Measurements from ENCODE around the gene STK32C.
A peak's percentile ranks its signal among the peaks of the same experiment; 100 is the strongest.

STK32C gene

GRCh38 chr10:132232023-132232951 is 75.5 kb downstream of the STK32C start:
- no peak overlapping the region for H3K9ac ChIP-seq (ENCODE audit: low read depth in 1 of 2, low read length in 2 of 2)
- no peaks in the 10 kb centered on the region for H3K36me3 ChIP-seq (ENCODE audit: control insufficient read depth in 2 of 2, insufficient read depth in 2 of 2, low read length in 2 of 2)
- H3K9me3 ChIP-seq (ENCODE audit: control insufficient read depth in 2 of 2, low read length in 2 of 2): no peaks in the 10 kb centered on the region
- H3K4me1 ChIP-seq (ENCODE audit: control insufficient read depth in 2 of 2, insufficient read depth in 2 of 2, low read length in 2 of 2): peaks cover 0 to 3% of the 10 kb centered on the region in 2 donors
- H3K27ac ChIP-seq (ENCODE audit: low read depth in 2 of 2, low read length in 2 of 2): peak overlapping the region in 1 of 2 donors; percentile 4
- no peak overlapping the region for H3K4me3 ChIP-seq (ENCODE audit: low read length in 2 of 2)
- no peaks in the 10 kb centered on the region for H3K27me3 ChIP-seq (ENCODE audit: control insufficient read depth in 2 of 2, insufficient read depth in 2 of 2, low read length in 2 of 2)

DNA sequence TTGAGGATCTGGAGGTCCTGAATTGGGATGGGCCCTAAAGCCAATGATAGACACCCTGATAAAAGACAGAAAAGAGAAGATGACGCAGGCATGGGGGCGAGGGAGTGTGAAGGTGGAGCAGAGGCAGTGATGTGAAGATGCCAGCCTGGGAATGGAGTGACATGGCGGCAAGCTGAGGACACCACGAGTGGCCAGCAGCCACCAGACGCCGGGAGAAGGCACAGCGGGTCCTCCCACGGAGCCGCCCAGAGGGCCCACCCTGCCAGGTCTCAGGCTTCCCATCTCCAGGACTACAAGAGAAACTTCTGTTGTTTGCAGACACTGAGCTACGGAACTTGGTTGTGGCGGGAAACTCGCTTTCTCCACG is 76.1 kb downstream of the STK32C start:
- no peaks in the 10 kb centered on the region for H3K36me3 ChIP-seq (ENCODE audit: control insufficient read depth in 2 of 2, insufficient read depth in 2 of 2, low read length in 2 of 2)
- H3K9ac ChIP-seq (ENCODE audit: low read depth in 1 of 2, low read length in 2 of 2): no peak overlapping the region
- no peaks in the 10 kb centered on the region for H3K9me3 ChIP-seq (ENCODE audit: control insufficient read depth in 2 of 2, low read length in 2 of 2)
- no peaks in the 10 kb centered on the region for H3K27me3 ChIP-seq (ENCODE audit: control insufficient read depth in 2 of 2, insufficient read depth in 2 of 2, low read length in 2 of 2)
- H3K4me3 ChIP-seq (ENCODE audit: low read length in 2 of 2): no peak overlapping the region
- H3K4me1 ChIP-seq (ENCODE audit: control insufficient read depth in 2 of 2, insufficient read depth in 2 of 2, low read length in 2 of 2): peaks cover 0 to 3% of the 10 kb centered on the region in 2 donors
- peak overlapping the region in 1 of 2 donors; percentile 4 for H3K27ac ChIP-seq (ENCODE audit: low read depth in 2 of 2, low read length in 2 of 2)

- H3K9me3 ChIP-seq (ENCODE audit: control insufficient read depth in 2 of 2, low read length in 2 of 2): no peaks in the 10 kb centered on the region
- no peak overlapping the region for H3K4me3 ChIP-seq (ENCODE audit: low read length in 2 of 2)
- H3K27ac ChIP-seq (ENCODE audit: low read depth in 2 of 2, low read length in 2 of 2): no peak overlapping the region
- H3K36me3 ChIP-seq (ENCODE audit: control insufficient read depth in 2 of 2, insufficient read depth in 2 of 2, low read length in 2 of 2): no peaks in the 10 kb centered on the region
- no peak overlapping the region for H3K9ac ChIP-seq (ENCODE audit: low read depth in 1 of 2, low read length in 2 of 2)
- H3K27me3 ChIP-seq (ENCODE audit: control insufficient read depth in 2 of 2, insufficient read depth in 2 of 2, low read length in 2 of 2): no peaks in the 10 kb centered on the region
- H3K4me1 ChIP-seq (ENCODE audit: control insufficient read depth in 2 of 2, insufficient read depth in 2 of 2, low read length in 2 of 2): peaks cover 0 to 3% of the 10 kb centered on the region in 2 donors
These were observed 77.1 kb downstream of the STK32C start for GRCh38 chr10:132230557-132231210.

GRCh38 chr10:132229834-132230556 is 77.8 kb downstream of the STK32C start:
- no peak overlapping the region for H3K9ac ChIP-seq (ENCODE audit: low read depth in 1 of 2, low read length in 2 of 2)
- no peaks in the 10 kb centered on the region for H3K9me3 ChIP-seq (ENCODE audit: control insufficient read depth in 2 of 2, low read length in 2 of 2)
- H3K27ac ChIP-seq (ENCODE audit: low read depth in 2 of 2, low read length in 2 of 2): peak overlapping the region in 1 of 2 donors; percentile 50
- no peaks in the 10 kb centered on the region for H3K27me3 ChIP-seq (ENCODE audit: control insufficient read depth in 2 of 2, insufficient read depth in 2 of 2, low read length in 2 of 2)
- peak overlapping the region; percentile 38 to 53 for H3K4me3 ChIP-seq (ENCODE audit: low read length in 2 of 2)
- H3K36me3 ChIP-seq (ENCODE audit: control insufficient read depth in 2 of 2, insufficient read depth in 2 of 2, low read length in 2 of 2): no peaks in the 10 kb centered on the region
- peaks cover 0 to 3% of the 10 kb centered on the region in 2 donors for H3K4me1 ChIP-seq (ENCODE audit: control insufficient read depth in 2 of 2, insufficient read depth in 2 of 2, low read length in 2 of 2)

DNA sequence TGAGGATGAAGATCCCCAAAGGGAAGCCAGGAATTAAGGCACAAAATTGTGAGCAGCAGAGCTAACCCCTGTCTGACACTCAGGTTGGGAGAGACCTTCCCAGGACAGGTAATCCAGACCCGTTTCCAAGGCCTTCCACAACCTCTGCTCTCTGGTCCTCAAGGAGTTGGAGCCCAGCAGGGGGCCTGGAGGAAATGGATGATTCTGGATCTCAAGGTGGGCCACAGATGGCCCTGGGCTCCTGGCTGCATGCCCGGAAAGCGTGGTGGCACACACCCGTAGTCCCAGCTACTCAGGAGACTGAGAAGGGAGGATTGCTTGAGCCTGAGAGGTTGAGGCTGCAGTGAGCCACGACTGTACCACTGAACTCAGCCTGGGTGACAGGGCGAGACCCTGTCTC is 78.7 kb downstream of the STK32C start:
- Histone ChIP-seq H3K27me3 (ENCODE audit: control insufficient read depth in 2 of 2, insufficient read depth in 2 of 2, low read length in 2 of 2) (no peaks in the 10 kb centered on the region), H3K36me3 (ENCODE audit: control insufficient read depth in 2 of 2, insufficient read depth in 2 of 2, low read length in 2 of 2) (no peaks in the 10 kb centered on the region), H3K27ac (ENCODE audit: low read depth in 2 of 2, low read length in 2 of 2) (no peak overlapping the region), H3K9me3 (ENCODE audit: control insufficient read depth in 2 of 2, low read length in 2 of 2) (no peaks in the 10 kb centered on the region), H3K4me3 (ENCODE audit: low read length in 2 of 2) (no peak overlapping the region), H3K4me1 (ENCODE audit: control insufficient read depth in 2 of 2, insufficient read depth in 2 of 2, low read length in 2 of 2) (peaks cover 0 to 3% of the 10 kb centered on the region in 2 donors), H3K9ac (ENCODE audit: low read depth in 1 of 2, low read length in 2 of 2) (no peak overlapping the region)

- Histone ChIP-seq H3K9ac (ENCODE audit: low read depth in 1 of 2, low read length in 2 of 2) (no peak overlapping the region), H3K9me3 (ENCODE audit: control insufficient read depth in 2 of 2, low read length in 2 of 2) (no peaks in the 10 kb centered on the region)
These were observed 79.1 kb downstream of the STK32C start for GRCh38 chr10:132228616-132229015.

GRCh38 chr10:132227851-132228390 is 79.8 kb downstream of the STK32C start:
- H3K27ac ChIP-seq (ENCODE audit: low read depth in 2 of 2, low read length in 2 of 2): no peak overlapping the region
- H3K9me3 ChIP-seq (ENCODE audit: control insufficient read depth in 2 of 2, low read length in 2 of 2): no peaks in the 10 kb centered on the region
- H3K4me1 ChIP-seq (ENCODE audit: control insufficient read depth in 2 of 2, insufficient read depth in 2 of 2, low read length in 2 of 2): peaks cover 0 to 5% of the 10 kb centered on the region in 2 donors
- no peaks in the 10 kb centered on the region for H3K27me3 ChIP-seq (ENCODE audit: control insufficient read depth in 2 of 2, insufficient read depth in 2 of 2, low read length in 2 of 2)
- H3K36me3 ChIP-seq (ENCODE audit: control insufficient read depth in 2 of 2, insufficient read depth in 2 of 2, low read length in 2 of 2): no peaks in the 10 kb centered on the region
- H3K4me3 ChIP-seq (ENCODE audit: low read length in 2 of 2): no peak overlapping the region
- no peak overlapping the region for H3K9ac ChIP-seq (ENCODE audit: low read depth in 1 of 2, low read length in 2 of 2)

More at GRCh38 chr10:132228616-132229015, 79.1 kb downstream of the STK32C start:
- Histone ChIP-seq H3K4me1 (ENCODE audit: control insufficient read depth in 2 of 2, insufficient read depth in 2 of 2, low read length in 2 of 2) (peaks cover 0 to 3% of the 10 kb centered on the region in 2 donors), H3K4me3 (ENCODE audit: low read length in 2 of 2) (no peak overlapping the region), H3K27ac (ENCODE audit: low read depth in 2 of 2, low read length in 2 of 2) (no peak overlapping the region), H3K36me3 (ENCODE audit: control insufficient read depth in 2 of 2, insufficient read depth in 2 of 2, low read length in 2 of 2) (no peaks in the 10 kb centered on the region), H3K27me3 (ENCODE audit: control insufficient read depth in 2 of 2, insufficient read depth in 2 of 2, low read length in 2 of 2) (no peaks in the 10 kb centered on the region)

GRCh38 chr10:132226586-132227405 is 81.0 kb downstream of the STK32C start:
- H3K36me3 ChIP-seq (ENCODE audit: control insufficient read depth in 2 of 2, insufficient read depth in 2 of 2, low read length in 2 of 2): no peaks in the 10 kb centered on the region
- H3K4me3 ChIP-seq (ENCODE audit: low read length in 2 of 2): no peak overlapping the region
- H3K27me3 ChIP-seq (ENCODE audit: control insufficient read depth in 2 of 2, insufficient read depth in 2 of 2, low read length in 2 of 2): no peaks in the 10 kb centered on the region
- no peak overlapping the region for H3K9ac ChIP-seq (ENCODE audit: low read depth in 1 of 2, low read length in 2 of 2)
- no peaks in the 10 kb centered on the region for H3K9me3 ChIP-seq (ENCODE audit: control insufficient read depth in 2 of 2, low read length in 2 of 2)
- no peak overlapping the region for H3K27ac ChIP-seq (ENCODE audit: low read depth in 2 of 2, low read length in 2 of 2)
- peaks cover 0 to 5% of the 10 kb centered on the region in 2 donors for H3K4me1 ChIP-seq (ENCODE audit: control insufficient read depth in 2 of 2, insufficient read depth in 2 of 2, low read length in 2 of 2)

DNA sequence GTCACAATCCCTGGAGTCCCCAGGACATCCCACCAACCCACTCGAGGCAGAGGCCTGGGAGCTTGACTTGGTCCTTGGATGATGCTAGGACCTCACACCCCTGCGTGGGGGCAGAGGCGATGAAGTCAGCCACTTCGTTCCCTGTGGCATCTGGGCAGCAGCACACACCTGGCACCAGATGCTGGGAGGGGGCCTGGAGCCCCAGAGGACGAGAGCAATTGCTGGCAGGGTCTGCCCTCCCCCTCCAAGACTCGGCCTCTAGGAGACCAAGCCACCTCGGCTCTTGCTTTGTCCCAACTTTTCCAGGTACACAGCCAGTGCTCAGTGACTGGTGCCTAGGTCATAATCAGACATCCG is 81.9 kb downstream of the STK32C start:
- H3K4me3 ChIP-seq (ENCODE audit: low read length in 2 of 2): no peak overlapping the region
- H3K9ac ChIP-seq (ENCODE audit: low read depth in 1 of 2, low read length in 2 of 2): no peak overlapping the region
- no peaks in the 10 kb centered on the region for H3K27me3 ChIP-seq (ENCODE audit: control insufficient read depth in 2 of 2, insufficient read depth in 2 of 2, low read length in 2 of 2)
- no peaks in the 10 kb centered on the region for H3K9me3 ChIP-seq (ENCODE audit: control insufficient read depth in 2 of 2, low read length in 2 of 2)
- no peaks in the 10 kb centered on the region for H3K36me3 ChIP-seq (ENCODE audit: control insufficient read depth in 2 of 2, insufficient read depth in 2 of 2, low read length in 2 of 2)
- peaks cover 0 to 5% of the 10 kb centered on the region in 2 donors for H3K4me1 ChIP-seq (ENCODE audit: control insufficient read depth in 2 of 2, insufficient read depth in 2 of 2, low read length in 2 of 2)
- no peak overlapping the region for H3K27ac ChIP-seq (ENCODE audit: low read depth in 2 of 2, low read length in 2 of 2)

Measured in mucosa of rectum (tissue), 2 donors.